A673 (cell line): ENCODE data around the gene MESD.

Experiments
- CTCF ChIP-seq: fragments of 300-800, 200-600 bp; sonication (generic); conservative IDR thresholded peaks from 2 replicates; pipeline ENCODE4 v1.5.1; 2017; ENCODE audit warnings: low read depth, mild to moderate bottlenecking, antibody characterized with exemption, low read length, moderate library complexity, mixed read lengths
- EZH2 ChIP-seq: fragments of 200-600 bp; sonication (generic); IDR thresholded peaks from 2 replicates; pipeline ENCODE4 v1.6.1; 2017; ENCODE audit warnings: borderline replicate concordance, low read depth, mild to moderate bottlenecking, mixed read lengths, antibody characterized with exemption, low read length; ENCODE audit not compliant: poor library complexity, severe bottlenecking

- TF ChIP-seq EZH2: no peak
- TF ChIP-seq CTCF: no peak
Observed at GRCh38 chr15:81032818-81033217, 43.2 kb upstream of the MESD start.
